G401.6 (cell line): Measurements from ENCODE around the gene MMP20.

Experiments
- FAIRE-seq: peaks from 2 replicates; lab custom pipeline; 2012; peaks lifted over from hg19 to GRCh38; lab: Jason Lieb, UNC

MMP20 gene

DNA sequence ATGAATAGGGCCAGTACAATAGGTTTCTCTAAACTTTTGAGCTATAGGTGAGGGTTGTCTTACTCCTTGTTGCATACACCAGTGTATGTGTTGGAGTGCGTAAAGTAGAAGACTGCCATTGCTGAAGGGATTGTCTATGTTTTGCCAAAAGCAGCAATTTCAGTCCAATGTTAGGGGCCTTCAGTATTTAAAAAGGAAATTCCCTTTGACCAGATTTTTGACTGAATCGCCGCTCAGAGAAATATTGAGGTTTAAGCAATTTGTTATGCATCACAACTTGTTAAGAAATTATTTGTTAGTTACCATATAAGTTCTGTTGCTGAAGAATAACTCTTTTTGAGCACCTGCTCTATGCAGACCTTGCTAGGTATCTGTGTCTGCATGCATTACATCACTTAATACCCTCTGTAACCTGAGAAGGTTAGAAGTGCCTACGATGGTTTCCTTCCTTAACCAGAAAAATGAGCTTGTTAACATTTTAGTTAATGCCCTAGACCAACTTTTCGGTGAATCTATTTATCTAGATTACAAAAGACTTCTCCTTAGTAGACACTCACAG, 33.9 kb downstream of the MMP20 start:
- FAIRE-seq, result no peak

DNA sequence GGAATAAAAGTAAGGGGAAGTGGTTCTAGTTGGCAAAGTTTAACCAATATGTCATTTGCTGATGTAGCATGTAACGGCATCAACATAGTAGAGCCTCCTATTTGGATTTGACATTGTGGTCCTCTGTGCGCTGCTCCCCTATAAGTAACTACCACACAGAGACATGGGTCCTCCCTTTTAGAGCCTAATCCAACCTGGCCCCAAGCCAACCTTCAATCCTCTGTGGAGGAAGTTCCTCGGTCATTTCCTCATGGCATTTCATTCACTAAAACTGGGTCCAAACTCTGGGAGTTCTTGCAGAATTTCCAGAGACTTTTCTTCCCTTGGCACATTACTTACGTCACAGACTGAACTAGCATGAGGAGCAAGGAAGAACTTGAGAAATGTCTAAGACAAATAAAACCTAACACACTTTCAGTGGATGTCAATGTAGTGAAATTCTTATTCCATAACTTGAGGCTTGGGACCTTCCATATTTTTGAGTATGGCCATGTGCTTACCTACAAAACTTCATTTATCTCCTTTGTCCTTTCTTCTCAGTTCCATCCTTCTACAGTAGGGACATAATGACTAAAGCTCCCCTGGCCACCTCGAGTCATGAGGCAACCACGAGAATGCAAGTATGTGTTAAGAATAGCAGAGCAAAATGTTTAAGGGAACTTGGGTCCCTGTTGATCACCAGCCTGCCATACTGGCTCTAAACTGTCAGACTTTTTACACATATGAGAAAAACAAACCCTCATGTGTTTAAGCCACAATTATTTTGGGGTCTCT, 34.7 kb downstream of the MMP20 start:
- no peak for FAIRE-seq

- no peak for FAIRE-seq
Observed at GRCh38 chr11:102589047-102589459, 36.1 kb downstream of the MMP20 start.

DNA sequence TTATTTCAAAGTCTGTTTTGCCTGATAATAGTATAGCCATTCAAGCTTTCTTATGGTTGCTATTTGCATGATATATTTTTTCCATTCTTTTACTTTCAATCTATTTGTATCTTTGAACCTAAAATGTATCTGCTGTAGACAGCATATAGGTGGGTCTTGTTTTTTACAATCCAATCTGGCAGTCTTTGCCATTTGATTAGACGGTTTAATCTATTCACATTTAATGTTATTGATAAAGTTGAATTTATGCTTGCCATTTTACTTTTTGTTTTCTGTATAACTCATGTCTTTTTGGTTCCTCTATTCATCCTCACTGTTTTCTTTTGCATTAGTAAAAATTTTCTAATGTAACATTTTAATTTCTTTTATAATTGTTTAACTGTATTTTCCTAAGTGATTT, 37.4 kb downstream of the MMP20 start:
- FAIRE-seq, result no peak

- FAIRE-seq, result no peak
Observed at GRCh38 chr11:102583141-102583873, 41.8 kb downstream of the MMP20 start.

GRCh38 chr11:102582140-102582539, 43.0 kb downstream of the MMP20 start:
- FAIRE-seq, result no peak

- FAIRE-seq, result no peak
Observed at GRCh38 chr11:102581066-102581465, 44.1 kb downstream of the MMP20 start.

DNA sequence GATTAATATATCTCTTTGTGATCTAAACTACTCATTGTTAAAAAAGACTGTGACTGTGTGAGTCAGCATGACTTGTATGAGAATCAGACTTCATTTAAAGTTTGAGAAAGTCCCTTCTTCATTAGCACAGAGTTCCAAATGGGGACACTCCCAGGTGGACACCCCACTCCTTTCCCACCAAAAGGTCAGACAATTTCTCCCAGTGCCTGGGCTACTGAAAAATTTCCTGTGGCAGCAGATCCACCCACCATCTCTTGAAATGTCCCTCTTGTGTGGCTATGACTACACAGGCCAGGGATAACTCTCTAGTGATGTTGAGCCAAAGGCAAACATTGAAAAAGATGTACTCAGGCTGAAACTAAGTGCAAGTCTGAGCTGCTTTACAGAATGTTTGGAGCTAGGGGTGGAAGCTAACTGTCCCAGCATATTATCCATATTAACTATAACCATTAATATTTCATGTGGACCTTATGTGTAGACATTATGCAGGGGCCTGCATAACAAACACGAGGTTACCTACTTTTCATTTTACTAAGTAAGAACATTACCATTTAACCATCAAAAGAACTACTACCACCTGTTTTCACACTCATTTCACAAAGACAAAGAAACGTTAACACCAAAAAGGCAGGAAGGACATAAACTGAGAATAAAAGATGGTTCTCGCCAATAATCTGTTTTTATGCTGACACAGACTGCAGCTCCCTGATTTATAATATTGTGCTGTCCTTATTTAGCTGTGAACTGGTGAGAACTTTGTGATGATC, 44.8 kb downstream of the MMP20 start:
- no peak for FAIRE-seq

DNA sequence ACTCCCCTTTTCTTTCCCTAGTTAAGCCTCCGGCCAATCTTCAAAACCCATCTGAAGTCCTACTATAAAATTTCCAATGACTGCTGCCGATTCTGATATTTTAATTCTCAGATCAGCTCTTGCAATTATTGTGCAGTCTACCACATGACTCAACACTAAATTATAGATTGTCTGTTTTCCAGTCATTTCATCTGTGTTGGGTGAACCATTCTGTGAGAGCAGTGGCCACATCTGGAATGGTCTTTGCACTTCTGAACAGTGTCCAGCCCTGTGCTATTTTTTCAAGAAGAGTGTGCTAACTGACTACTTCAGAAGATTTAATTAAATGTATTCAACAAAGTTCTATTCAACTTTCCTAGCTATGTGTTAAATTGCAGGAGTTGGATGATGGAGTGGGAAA, 47.4 kb downstream of the MMP20 start:
- FAIRE-seq, result no peak

- no peak for FAIRE-seq
Observed at GRCh38 chr11:102577182-102577581, 48.0 kb downstream of the MMP20 start.

DNA sequence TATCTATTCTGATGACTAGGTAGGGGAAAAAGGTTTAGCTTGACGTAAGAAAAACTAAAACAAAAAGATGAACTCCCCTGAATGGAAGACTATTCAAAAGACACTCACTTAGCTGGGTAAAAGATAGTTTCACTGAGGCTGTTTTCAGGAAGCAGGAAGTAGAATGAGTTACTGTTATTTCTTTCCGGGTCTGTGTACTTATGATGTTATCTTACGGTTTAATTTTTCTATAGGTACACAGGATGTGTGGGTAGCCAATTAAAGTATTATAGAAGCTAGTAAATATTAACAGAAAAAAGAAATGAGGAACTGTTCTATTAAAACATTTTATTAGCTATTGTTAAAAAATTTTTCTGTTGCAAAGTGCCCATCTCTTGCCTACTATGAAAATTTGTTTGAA, 48.8 kb downstream of the MMP20 start:
- FAIRE-seq, result no peak

DNA sequence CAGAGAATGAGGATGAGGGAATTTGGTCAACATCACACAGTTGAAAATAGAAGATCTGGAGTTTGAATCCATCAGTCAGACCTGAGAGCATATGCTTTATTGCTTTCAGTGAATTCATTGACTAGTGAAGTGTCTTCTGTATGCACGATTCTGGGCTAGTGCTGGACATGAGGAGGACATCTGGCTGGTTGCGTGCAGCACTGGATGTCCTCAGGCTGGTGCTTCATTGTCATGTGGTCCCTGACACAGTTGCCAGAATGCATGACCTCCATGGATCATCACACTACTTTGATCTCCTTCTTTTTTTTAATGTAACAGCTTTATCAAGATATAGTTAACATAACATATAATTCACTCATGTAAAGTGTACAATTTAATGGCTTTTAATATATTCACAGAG, 50.1 kb downstream of the MMP20 start:
- no peak for FAIRE-seq

- FAIRE-seq, result no peak
Observed at GRCh38 chr11:102573851-102574250, 51.3 kb downstream of the MMP20 start.

DNA sequence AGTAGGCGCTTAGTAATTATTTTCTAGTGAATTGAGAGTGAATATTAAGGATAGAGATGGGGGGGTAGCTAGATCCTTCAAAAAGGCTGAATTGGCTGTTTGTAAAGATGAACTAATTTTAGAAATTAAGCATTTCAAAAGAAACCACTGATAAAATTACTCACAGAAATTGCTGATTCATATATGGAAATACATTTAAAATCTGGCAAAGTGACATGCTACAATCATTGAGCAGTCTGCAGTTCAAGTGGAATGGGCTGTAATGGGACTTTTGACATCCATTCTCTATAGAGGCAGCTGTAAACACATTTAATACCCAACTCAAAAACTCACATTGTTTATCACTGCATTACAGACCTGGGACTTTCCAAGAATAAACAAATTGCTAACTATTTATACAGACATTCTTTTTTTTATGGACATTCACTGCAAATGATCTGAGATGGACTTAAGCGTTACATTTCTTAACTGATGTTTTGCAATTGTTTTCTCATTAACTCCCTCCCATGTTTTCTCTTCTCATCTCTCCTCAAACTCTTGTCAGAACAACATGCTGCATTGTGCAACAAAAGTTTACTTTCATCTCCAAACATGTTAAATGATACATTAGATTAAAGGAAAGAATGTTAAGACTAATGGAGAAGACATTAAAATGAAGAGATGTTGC, 52.4 kb downstream of the MMP20 start:
- no peak for FAIRE-seq

DNA sequence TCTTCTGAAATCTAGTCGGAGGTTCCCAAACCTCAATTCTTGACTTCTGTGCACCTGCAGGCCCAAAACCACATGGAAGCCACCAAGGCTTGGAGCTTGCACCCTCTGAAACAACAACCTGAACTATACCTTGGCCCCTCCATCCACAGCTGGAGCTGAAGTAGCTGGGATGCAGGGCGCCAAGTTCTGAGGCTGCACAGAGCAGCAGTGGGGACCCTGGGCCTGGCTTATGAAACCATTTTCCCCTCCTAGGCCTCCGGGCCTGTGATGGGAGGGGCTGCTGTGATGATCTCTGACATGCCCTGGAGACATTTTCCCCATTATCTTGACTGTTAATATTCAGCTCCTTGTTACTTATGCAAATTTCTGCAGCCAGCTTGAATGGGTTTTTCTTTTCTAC, 56.3 kb downstream of the MMP20 start:
- FAIRE-seq, result no peak

DNA sequence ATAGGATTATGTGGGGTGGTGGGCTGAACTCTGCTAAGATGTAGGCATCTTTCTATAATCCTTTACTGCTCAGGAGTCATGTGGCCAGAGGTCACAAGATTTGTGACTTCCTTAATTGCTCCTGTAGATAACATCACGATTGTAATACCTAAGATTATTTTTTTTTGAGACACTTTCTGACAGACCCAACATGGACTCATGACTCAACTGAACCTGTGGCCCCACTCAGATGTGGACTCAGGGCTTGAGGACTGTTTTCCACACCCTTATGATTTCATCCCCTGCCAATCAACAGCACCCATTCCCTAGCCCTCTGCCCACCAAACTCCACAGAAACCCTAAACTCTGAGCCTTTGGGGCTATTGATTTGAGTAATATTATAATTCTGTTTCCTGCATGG, 59.0 kb downstream of the MMP20 start:
- FAIRE-seq, result no peak

DNA sequence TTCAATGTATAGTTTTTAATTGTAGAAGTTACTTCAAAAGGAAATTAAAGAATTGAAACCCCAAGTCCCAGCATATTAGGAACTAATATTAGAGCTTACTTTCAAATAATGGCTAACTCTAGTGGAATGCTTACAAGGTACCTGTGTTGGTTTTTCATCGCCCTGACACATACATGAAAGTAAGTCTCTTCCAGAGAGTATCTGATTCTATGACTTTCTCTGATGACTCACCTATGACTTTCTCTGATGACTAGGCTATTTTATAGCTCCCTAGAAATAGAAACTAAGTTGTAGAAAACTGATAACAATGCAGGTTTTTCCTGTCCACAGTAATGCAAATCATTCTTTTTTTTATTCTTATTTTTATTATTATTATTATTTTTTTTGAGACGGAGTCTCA, 61.0 kb downstream of the MMP20 start:
- no peak for FAIRE-seq

GRCh38 chr11:102561636-102562035, 63.5 kb downstream of the MMP20 start:
- FAIRE-seq, result no peak

DNA sequence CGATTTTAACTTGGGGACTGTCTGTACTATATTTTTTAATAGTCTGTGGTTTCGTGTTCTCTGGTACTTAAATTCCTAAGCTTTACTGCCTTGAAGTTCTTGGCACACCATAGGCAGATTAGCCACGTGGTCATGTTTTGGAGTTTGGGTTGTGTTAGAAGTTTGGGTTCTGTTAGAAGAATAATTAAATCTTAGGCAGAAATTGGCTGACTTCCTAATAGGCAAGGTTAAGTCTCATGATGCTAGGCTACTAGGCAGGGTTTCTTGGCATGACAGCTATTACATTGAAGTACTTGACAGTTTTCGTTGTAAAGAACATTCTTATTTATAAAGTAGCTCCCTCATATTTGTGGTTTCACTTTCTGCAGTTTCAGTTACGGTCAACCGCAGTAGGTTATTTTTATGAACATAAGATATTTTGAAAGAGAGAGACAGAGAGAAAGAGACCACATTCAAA, 64.5 kb downstream of the MMP20 start:
- no peak for FAIRE-seq

DNA sequence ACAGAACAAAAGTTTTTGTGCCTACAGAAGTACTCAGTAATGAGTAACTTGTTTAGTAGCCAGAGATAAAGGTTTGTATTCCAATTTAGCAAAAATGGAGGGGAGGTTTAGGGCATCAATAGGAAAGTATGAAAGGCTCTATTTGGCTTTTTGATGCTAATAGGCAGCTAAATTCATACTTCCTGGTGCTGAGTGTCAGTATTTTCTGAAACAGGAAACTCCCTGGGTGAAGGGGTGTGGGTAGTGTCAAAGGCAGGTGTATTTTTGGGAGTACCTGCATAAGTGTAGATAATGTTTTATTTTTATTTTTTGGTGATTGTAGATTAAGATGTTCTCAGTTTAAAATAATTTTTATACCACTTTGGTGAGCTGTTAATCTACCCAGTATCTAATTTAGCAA, 65.3 kb downstream of the MMP20 start:
- FAIRE-seq, result no peak

GRCh38 chr11:102555091-102555490, 70.0 kb downstream of the MMP20 start:
- FAIRE-seq, result no peak

GRCh38 chr11:102553835-102554282, 71.3 kb downstream of the MMP20 start:
- no peak for FAIRE-seq
